Smooth muscle cell of the brain vasculature (primary cell): Measurements from ENCODE around the gene IL1B.

ENCODE experiments used
- DNase-seq: peaks from one replicate; pipeline ENCODE4 v3.0.0-alpha.2; 2012; ENCODE audit warnings: low read depth, low spot score

The IL1B gene

DNA sequence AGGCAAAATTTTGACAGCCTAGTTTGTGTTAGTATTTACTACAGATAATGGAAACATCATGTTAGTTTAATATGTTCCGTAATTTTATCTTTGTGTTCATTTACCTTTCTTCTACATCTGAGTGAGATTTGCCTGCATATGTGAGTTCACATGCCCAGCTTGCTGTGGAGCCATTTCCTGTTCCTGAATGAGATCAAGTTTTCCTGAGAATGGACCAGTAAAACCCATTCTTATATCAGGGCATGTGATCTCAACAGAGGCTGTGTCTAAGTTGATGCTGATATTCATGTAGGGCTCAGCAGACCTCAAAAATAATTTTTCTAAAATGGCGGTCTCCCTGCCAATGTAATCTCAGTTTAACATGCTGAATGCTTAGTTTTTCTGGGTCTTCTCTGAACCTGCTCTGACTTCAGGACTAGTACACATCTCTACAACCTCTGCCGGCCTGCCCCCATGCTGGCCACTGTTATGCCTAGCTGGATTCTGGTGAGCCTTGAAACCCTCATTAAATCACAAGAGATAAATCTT, 53.3 kb downstream of the IL1B start:
- no peak for DNase-seq

DNA sequence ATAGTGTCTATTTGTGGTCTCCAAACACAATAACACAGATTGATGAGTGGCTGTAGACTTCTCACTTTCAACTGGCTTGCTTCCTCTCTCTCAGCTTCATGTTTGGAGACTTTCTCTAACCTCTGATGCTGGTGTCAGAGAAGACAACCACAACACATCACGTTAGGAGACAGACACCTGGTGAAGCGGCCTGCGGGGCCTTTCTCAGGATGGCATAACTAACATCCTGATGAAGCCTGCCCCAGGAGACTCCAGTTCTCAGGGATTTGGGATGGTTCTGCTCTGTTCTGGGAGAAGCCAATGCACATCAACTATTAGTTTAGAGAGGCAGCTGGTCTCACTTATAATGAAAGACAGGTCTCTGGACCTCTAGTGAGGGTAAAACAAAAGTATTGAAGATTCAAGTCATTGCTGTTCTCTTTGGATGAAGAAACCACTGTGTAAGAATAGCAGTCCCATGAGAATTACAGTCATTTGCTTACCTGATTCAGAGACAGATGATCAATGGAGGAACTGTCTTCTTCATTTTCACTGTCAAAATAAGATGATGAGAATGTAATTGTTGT, 54.3 kb downstream of the IL1B start:
- no peak for DNase-seq
